ENCODE data around the gene KCNG2.

Gene KCNG2

GRCh38 chr18:79948719-79949411 is 151.1 kb downstream of the KCNG2 start:
- H3K27ac ChIP-seq (ENCODE audit: poor library complexity, severe bottlenecking) = no peak overlapping the region
- ATAC-seq (ENCODE audit: low read depth) = no peak
- H3K9me3 ChIP-seq (ENCODE audit: severe bottlenecking) = no peaks in the 10 kb centered on the region

More at GRCh38 chr18:79948719-79949411, 151.1 kb downstream of the KCNG2 start:
- H3K36me3 ChIP-seq (ENCODE audit: low read depth) = peaks cover 19% of the 10 kb centered on the region
- peaks cover 5% of the 10 kb centered on the region for H3K4me1 ChIP-seq (ENCODE audit: insufficient read depth, poor library complexity, severe bottlenecking)
- no peak overlapping the region for H3K4me3 ChIP-seq (ENCODE audit: severe bottlenecking)
- DNase-seq (ENCODE audit: low spot score) = no peak
- H3K27me3 ChIP-seq (ENCODE audit: insufficient read depth, poor library complexity, severe bottlenecking) = no peaks in the 10 kb centered on the region
- TF ChIP-seq CTCF (IDR thresholded peaks at IDR 0.05; ENCODE audit: poor library complexity, severe bottlenecking) = no peak

All from RWPE2 (cell line).